ENCODE results near the gene KCND2. TPM values are rescaled to one million over a fixed set of nuclear protein-coding genes. Genes with fewer than 3 reads are reported as not detected.

KCND2 gene
- total RNA-seq, 1 donor from 2014 or later, result 2.9 TPM

- peak overlapping the region; percentile 77 for H3K27ac ChIP-seq
- H2AFZ ChIP-seq (replicated peaks), result peak overlapping the region; percentile 87
- H3K9me3 Mint-ChIP-seq, result no peaks in the 10 kb centered on the region
- H3K4me3 Mint-ChIP-seq, result no peak overlapping the region
- no peak for TF ChIP-seq CTCF (IDR thresholded peaks at IDR 0.05)
- TF ChIP-seq EZH2phosphoT487 (IDR thresholded peaks at IDR 0.05), result no peak
- TF ChIP-seq EZH2 (IDR thresholded peaks at IDR 0.05), result no peak
- no peaks in the 10 kb centered on the region for H3K36me3 Mint-ChIP-seq
- H3K36me3 ChIP-seq, result no peaks in the 10 kb centered on the region
- H3K27me3 ChIP-seq, result no peaks in the 10 kb centered on the region
- no peak overlapping the region for H3K27ac Mint-ChIP-seq
- H3K4me2 ChIP-seq, result peak overlapping the region; percentile 44
- H4K20me1 ChIP-seq (ENCODE audit: low read depth), result no peaks in the 10 kb centered on the region
- peaks cover 17% of the 10 kb centered on the region for H3F3A ChIP-seq (ENCODE audit: low read depth)
- H3K27me3 Mint-ChIP-seq (ENCODE audit: insufficient read depth, low read depth), result no peaks in the 10 kb centered on the region
- peak; percentile 8 for DNase-seq (ENCODE audit: low spot score)
- no peaks in the 10 kb centered on the region for H3K9me3 ChIP-seq (ENCODE audit: low read depth)
- peaks cover 15% of the 10 kb centered on the region for H3K4me1 Mint-ChIP-seq
- no peak overlapping the region for H3K4me3 ChIP-seq
- H3K4me1 ChIP-seq, result peaks cover 25% of the 10 kb centered on the region
- H3K79me2 ChIP-seq (ENCODE audit: low read depth), result no peaks in the 10 kb centered on the region
- H3K9ac ChIP-seq, result no peak overlapping the region
Observed at GRCh38 chr7:120521761-120522737, 249.1 kb downstream of the KCND2 start.

- H3K4me3 Mint-ChIP-seq, result no peak overlapping the region
- TF ChIP-seq EZH2phosphoT487 (IDR thresholded peaks at IDR 0.05), result no peak
- TF ChIP-seq CTCF (IDR thresholded peaks at IDR 0.05), result no peak
- no peak for TF ChIP-seq EZH2 (IDR thresholded peaks at IDR 0.05)
- H3K36me3 Mint-ChIP-seq, result no peaks in the 10 kb centered on the region
- H3K27ac ChIP-seq, result no peak overlapping the region
- no peak overlapping the region for H3K4me3 ChIP-seq
- H3K27ac Mint-ChIP-seq, result no peak overlapping the region
- no peaks in the 10 kb centered on the region for H3K36me3 ChIP-seq
- no peaks in the 10 kb centered on the region for H3K9me3 ChIP-seq (ENCODE audit: low read depth)
- H3K9me3 Mint-ChIP-seq, result no peaks in the 10 kb centered on the region
- DNase-seq (ENCODE audit: low spot score), result no peak
- peaks cover 15% of the 10 kb centered on the region for H3K4me1 Mint-ChIP-seq
- H3K27me3 ChIP-seq, result no peaks in the 10 kb centered on the region
- no peaks in the 10 kb centered on the region for H4K20me1 ChIP-seq (ENCODE audit: low read depth)
- no peak overlapping the region for H3K9ac ChIP-seq
- H3K79me2 ChIP-seq (ENCODE audit: low read depth), result no peaks in the 10 kb centered on the region
- H3K27me3 Mint-ChIP-seq (ENCODE audit: insufficient read depth, low read depth), result no peaks in the 10 kb centered on the region
- no peak overlapping the region for H3K4me2 ChIP-seq
- peaks cover 25% of the 10 kb centered on the region for H3K4me1 ChIP-seq
- H3F3A ChIP-seq (ENCODE audit: low read depth), result peaks cover 17% of the 10 kb centered on the region
- H2AFZ ChIP-seq (replicated peaks), result no peak overlapping the region
Observed at GRCh38 chr7:120523985-120524384, 251.0 kb downstream of the KCND2 start.

- Histone ChIP-seq H3K9me3 (ENCODE audit: low read depth) (no peaks in the 10 kb centered on the region), H3K79me2 (ENCODE audit: low read depth) (no peaks in the 10 kb centered on the region), H3K27me3 (no peaks in the 10 kb centered on the region), H3K9ac (no peak overlapping the region), H3K27ac (no peak overlapping the region), H3F3A (ENCODE audit: low read depth) (peaks cover 9% of the 10 kb centered on the region), H3K4me3 (no peak overlapping the region), H3K4me2 (no peak overlapping the region), H4K20me1 (ENCODE audit: low read depth) (no peaks in the 10 kb centered on the region), H2AFZ (replicated peaks) (no peak overlapping the region), H3K4me1 (peaks cover 19% of the 10 kb centered on the region), H3K36me3 (no peaks in the 10 kb centered on the region)
- TF ChIP-seq EZH2 (IDR thresholded peaks at IDR 0.05), result no peak
- DNase-seq (ENCODE audit: low spot score), result no peak
- Mint-ChIP-seq H3K9me3 (no peaks in the 10 kb centered on the region), H3K27ac (no peak overlapping the region), H3K27me3 (ENCODE audit: insufficient read depth, low read depth) (no peaks in the 10 kb centered on the region), H3K36me3 (no peaks in the 10 kb centered on the region), H3K4me3 (no peak overlapping the region), H3K4me1 (peaks cover 13% of the 10 kb centered on the region)
Observed at GRCh38 chr7:120526902-120527509, 254.0 kb downstream of the KCND2 start.
